ENCODE results near the gene COX10.

Gene COX10

GRCh38 chr17:14161419-14161818 lies 92.1 kb downstream of the COX10 start:
- TF ChIP-seq GATA2 (IDR thresholded peaks at IDR 0.05; ENCODE audit: low read depth, low read length) (no peak), GATA3 (IDR thresholded peaks at IDR 0.05; ENCODE audit: low read depth, low read length) (no peak)

GRCh38 chr17:14165616-14166015 lies 96.3 kb downstream of the COX10 start:
- TF ChIP-seq GATA2 (IDR thresholded peaks at IDR 0.05; ENCODE audit: low read depth, low read length) (no peak), GATA3 (IDR thresholded peaks at IDR 0.05; ENCODE audit: low read depth, low read length) (no peak)

- TF ChIP-seq GATA2 (IDR thresholded peaks at IDR 0.05; ENCODE audit: low read depth, low read length) (no peak), GATA3 (IDR thresholded peaks at IDR 0.05; ENCODE audit: low read depth, low read length) (no peak)
These were observed 99.3 kb downstream of the COX10 start for GRCh38 chr17:14168582-14168981.

- no peak for TF ChIP-seq GATA3 (IDR thresholded peaks at IDR 0.05; ENCODE audit: low read depth, low read length)
- TF ChIP-seq GATA2 (IDR thresholded peaks at IDR 0.05; ENCODE audit: low read depth, low read length): no peak
These were observed 100.0 kb downstream of the COX10 start for GRCh38 chr17:14169287-14169686.

- TF ChIP-seq GATA3 (IDR thresholded peaks at IDR 0.05; ENCODE audit: low read depth, low read length): no peak
These were observed 100.6 kb downstream of the COX10 start for GRCh38 chr17:14169901-14170300.

- TF ChIP-seq GATA3 (IDR thresholded peaks at IDR 0.05; ENCODE audit: low read depth, low read length): no peak
- no peak for TF ChIP-seq GATA2 (IDR thresholded peaks at IDR 0.05; ENCODE audit: low read depth, low read length)
These were observed 127.2 kb downstream of the COX10 start for GRCh38 chr17:14196377-14196997.

GRCh38 chr17:14197057-14197456 lies 127.8 kb downstream of the COX10 start:
- TF ChIP-seq GATA3 (IDR thresholded peaks at IDR 0.05; ENCODE audit: low read depth, low read length): no peak
- TF ChIP-seq GATA2 (IDR thresholded peaks at IDR 0.05; ENCODE audit: low read depth, low read length): no peak

GRCh38 chr17:14197586-14197985 lies 128.3 kb downstream of the COX10 start:
- TF ChIP-seq GATA2 (IDR thresholded peaks at IDR 0.05; ENCODE audit: low read depth, low read length) (no peak), GATA3 (IDR thresholded peaks at IDR 0.05; ENCODE audit: low read depth, low read length) (no peak)

GRCh38 chr17:14198013-14198412 lies 128.7 kb downstream of the COX10 start:
- TF ChIP-seq GATA3 (IDR thresholded peaks at IDR 0.05; ENCODE audit: low read depth, low read length) (no peak), GATA2 (IDR thresholded peaks at IDR 0.05; ENCODE audit: low read depth, low read length) (no peak)

- no peak for TF ChIP-seq GATA3 (IDR thresholded peaks at IDR 0.05; ENCODE audit: low read depth, low read length)
- no peak for TF ChIP-seq GATA2 (IDR thresholded peaks at IDR 0.05; ENCODE audit: low read depth, low read length)
These were observed 129.3 kb downstream of the COX10 start for GRCh38 chr17:14198575-14198974.

GRCh38 chr17:14199601-14200000 lies 130.3 kb downstream of the COX10 start:
- TF ChIP-seq GATA3 (IDR thresholded peaks at IDR 0.05; ENCODE audit: low read depth, low read length): no peak
- no peak for TF ChIP-seq GATA2 (IDR thresholded peaks at IDR 0.05; ENCODE audit: low read depth, low read length)

GRCh38 chr17:14200354-14200753 lies 131.1 kb downstream of the COX10 start:
- TF ChIP-seq GATA2 (IDR thresholded peaks at IDR 0.05; ENCODE audit: low read depth, low read length): no peak
- TF ChIP-seq GATA3 (IDR thresholded peaks at IDR 0.05; ENCODE audit: low read depth, low read length): no peak

GRCh38 chr17:14201021-14201987 lies 132.0 kb downstream of the COX10 start:
- no peak for TF ChIP-seq GATA2 (IDR thresholded peaks at IDR 0.05; ENCODE audit: low read depth, low read length)
- no peak for TF ChIP-seq GATA3 (IDR thresholded peaks at IDR 0.05; ENCODE audit: low read depth, low read length)

- TF ChIP-seq GATA2 (IDR thresholded peaks at IDR 0.05; ENCODE audit: low read depth, low read length) (no peak), GATA3 (IDR thresholded peaks at IDR 0.05; ENCODE audit: low read depth, low read length) (no peak)
These were observed 132.7 kb downstream of the COX10 start for GRCh38 chr17:14201988-14202380.

Data from SH-SY5Y (cell line).